Stimulated activated CD4-positive, alpha-beta T cell treated with anti-CD3 and anti-CD28 coated beads, TNF-alpha, amount 100 ng/mL, for 1 hour (primary cell): Measurements from ENCODE around the gene MYH6.

Experiments
- DNase-seq, 3 donors: peaks; one replicate each; pipeline ENCODE4 v3.0.0-alpha.2; 2020; ENCODE audit warnings: low read depth in 3 of 3, low spot score in 1 of 3

Gene MYH6

GRCh38 chr14:23359722-23360447 is 48.2 kb downstream of the MYH6 start:
- DNase-seq: no peak

DNA sequence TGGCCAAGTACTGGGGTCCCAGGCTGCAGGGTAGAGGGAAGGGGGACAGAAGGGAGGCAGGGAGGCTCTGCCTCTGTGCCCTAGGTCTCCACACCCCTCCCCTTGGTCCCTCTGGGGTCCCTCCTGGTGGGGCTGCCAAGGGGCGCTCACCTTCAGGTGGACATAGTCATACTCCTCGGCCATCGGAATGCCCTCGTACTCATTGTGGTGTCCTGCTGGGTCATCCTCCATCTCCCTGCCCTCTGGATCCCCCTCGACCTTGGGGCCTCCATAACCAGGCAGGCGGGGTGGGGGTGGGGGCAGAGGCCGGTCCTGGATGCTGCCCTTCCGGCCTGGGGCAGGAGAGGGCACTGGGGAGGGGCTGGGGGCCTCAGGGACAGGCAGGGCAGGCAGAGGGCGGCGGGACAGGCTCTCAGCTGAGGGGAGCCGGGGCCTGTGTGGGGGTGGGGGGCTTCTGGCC is 48.9 kb downstream of the MYH6 start:
- no peak for DNase-seq

GRCh38 chr14:23358553-23359166 is 49.4 kb downstream of the MYH6 start:
- DNase-seq: no peak

DNA sequence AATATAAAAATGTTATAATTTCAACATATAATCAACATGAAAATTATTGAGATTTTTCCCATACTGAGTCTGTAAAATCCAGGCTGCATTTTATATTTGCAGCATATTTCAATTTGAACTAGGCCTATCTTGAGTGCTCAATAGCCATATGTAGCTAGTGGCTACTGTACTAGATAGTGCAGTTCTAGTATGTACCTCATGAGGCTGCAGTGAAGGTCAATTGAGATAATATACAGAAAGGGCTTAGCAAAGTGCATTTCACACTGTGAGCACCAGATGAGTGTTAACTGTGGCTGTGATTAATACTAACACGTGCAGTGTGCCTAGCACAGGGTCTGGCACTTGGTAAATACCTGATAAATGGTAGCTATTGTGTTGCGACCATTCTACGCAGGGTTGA is 50.0 kb downstream of the MYH6 start:
- DNase-seq: no peak

GRCh38 chr14:23357261-23357660 is 50.8 kb downstream of the MYH6 start:
- no peak for DNase-seq

- DNase-seq: no peak
Measured at GRCh38 chr14:23356662-23357061, 51.4 kb downstream of the MYH6 start.

DNA sequence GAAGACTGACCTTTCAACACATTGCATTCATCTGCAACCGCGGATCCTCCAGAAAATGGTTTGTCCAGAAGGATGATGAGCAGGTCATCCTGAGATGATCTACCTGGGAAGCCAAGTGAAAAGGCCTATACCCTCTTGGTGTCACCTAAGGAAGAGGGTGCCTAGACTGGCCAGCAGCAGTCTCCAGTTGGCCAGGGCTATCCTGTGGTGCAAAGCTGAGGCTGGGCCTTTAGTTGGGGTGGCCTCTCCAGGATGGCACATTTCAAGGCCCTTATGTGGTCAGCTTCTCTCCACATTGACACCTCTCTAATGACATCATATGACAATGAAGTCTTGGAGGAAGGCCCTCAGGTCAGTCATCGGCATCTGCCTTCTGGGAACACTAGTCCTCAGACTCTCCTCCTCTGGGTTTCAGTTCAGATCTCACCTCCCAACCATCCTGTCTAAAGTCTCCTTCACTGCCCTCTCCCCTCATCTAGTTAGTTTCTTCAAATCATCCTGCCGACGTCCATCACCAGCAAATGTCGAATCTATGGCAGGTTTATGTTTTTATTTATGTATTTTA is 52.1 kb downstream of the MYH6 start:
- no peak for DNase-seq

DNA sequence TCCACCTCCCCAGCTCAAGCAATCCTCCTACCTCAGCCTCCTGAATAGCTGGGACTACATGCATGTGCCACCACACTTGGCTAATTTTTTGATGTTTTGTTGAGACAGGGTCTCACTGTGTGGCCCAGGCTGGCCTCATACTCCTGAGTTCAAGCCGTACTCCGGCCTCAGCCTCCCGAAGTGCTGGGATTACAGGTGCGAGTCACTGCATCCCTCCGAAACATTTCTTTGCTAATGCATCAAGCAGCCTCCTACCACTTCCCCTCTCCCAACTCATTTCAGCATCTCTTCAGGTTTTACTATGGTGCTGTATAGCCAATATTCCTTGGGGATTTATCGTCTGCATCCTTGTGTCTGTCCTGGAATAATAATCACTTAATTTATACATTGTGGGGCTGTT is 53.1 kb downstream of the MYH6 start:
- DNase-seq: no peak

- no peak for DNase-seq
Measured at GRCh38 chr14:23353433-23353780, 54.7 kb downstream of the MYH6 start.

DNA sequence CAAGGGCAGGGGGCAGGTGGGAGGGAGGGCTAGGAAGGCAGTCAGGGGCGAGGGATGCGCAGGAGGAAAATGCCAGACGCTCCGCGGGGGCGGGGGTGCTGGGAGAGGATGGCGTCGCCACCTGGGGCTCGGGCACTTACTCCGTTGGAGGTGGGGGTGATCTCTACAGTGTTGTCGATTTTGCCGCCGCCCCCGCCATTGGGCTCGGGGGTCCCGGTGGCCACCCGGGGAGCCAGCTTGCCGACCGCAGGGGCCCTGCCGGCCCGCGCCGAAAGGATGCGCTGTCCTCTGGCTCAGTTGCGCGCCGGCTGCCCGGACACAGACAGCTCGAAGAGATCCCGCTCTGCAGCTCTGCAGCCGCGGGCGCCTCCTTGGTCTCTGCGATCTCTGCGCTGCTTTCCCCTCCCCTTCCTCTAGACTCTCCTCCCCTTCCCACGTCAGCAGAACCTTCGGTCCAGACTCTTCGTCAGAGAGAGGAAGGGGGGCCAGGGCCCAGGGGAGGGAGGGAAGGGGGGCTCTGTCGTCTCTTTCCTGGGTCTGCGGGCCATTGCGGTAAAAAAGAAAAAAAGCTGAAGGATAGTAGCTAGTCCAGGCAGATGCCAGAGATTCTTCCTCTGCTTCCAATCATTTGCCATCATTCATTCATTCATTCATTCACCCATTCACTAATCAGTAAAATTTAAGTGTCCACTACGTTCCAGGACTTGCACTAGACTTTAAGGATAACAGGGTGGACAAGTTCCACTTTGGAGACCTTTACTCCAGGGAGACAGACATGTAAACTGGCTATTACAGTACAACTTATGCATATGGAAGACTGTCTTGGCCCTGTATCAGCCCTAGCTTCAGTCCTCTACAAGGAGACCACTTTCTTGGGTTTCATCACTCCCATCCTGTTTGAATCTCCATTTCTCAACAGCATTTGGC is 55.3 kb downstream of the MYH6 start, which contains the start of gene SLC22A17:
Gene SLC22A17, minus strand, starts transcription at position 382 of the 927 bp plus-strand sequence.
- peak in 2 of 3 donors; percentile 13 to 36 for DNase-seq

DNA sequence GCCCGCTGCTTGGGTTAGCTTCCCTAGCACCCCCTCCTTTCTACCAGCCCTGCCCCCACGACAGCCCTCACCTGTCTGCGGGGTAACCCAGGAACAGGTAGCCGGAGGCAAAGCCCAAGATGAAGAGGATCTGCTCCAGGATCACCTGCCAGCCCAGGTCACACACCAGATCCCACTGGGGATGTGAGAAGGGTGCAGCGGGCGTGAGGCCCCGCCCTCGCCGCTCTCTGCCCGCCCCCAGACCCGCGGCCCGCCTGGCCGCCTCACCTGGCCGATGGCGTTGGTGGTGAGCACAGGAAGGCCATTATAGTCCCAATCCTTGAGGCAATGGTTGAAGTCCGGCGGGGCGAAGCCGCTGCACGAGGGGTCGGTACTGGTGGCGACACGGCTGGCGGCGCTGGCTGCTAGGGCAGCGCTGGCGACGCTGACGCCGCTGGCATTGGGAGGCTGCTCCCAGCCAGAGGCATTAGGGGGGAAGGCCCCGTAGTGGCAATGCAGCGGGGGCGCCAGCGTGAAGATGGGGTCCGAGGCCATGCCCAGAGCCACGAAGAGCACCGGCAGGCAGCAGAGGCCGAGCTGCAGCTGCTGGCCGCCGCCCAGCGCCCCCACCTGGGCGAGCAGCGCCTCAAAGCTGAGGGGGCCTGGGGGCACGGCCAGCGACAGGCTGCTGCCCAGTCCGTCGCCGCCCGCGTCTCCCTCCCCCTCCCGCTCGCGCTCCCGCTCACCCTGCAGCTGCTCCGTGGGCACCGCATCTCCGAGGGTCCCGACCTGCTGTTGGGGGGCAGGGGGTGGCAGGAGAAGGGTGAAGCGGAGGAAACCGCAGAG is 56.2 kb downstream of the MYH6 start:
- no peak for DNase-seq

GRCh38 chr14:23349156-23349845 is 58.8 kb downstream of the MYH6 start:
- no peak for DNase-seq

- no peak for DNase-seq
Measured at GRCh38 chr14:23348297-23348655, 59.8 kb downstream of the MYH6 start.

- no peak for DNase-seq
Measured at GRCh38 chr14:23347406-23348296, 60.4 kb downstream of the MYH6 start.

DNA sequence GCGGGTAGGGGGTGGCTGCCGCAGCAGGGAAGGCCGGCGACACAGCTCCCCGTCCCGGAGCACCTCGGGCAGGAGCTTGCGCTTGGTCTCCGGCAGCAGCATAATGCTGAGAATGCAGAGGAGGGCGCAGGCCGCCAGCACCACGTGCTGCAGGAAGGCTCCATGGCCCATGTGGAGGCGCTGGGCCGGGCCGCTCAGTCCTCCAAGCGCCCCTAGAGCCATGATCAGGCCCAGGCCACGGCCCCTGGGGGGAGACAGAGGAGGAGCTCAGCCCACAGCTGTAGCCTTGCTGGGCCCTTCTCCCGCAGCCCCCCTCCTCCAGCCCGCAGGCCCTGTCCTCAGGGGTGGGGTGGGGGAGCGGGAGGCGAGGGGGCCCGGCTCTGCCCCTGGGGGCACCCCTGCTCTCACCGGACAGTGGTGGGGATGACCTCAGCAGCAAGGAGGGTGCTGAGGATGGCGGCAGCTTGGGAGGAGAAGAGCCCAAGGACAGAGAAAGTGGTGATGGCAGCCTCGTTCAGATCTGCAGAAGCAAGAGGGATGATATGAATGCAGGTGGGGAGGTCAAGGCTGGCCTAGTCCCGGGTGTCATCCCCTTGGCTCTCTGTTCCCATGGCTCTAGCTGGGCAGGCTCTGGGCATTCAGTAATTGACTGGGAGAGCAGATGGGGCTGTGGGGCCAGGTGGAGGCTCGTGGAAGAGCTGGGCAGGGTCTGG is 61.2 kb downstream of the MYH6 start:
- DNase-seq: no peak

DNA sequence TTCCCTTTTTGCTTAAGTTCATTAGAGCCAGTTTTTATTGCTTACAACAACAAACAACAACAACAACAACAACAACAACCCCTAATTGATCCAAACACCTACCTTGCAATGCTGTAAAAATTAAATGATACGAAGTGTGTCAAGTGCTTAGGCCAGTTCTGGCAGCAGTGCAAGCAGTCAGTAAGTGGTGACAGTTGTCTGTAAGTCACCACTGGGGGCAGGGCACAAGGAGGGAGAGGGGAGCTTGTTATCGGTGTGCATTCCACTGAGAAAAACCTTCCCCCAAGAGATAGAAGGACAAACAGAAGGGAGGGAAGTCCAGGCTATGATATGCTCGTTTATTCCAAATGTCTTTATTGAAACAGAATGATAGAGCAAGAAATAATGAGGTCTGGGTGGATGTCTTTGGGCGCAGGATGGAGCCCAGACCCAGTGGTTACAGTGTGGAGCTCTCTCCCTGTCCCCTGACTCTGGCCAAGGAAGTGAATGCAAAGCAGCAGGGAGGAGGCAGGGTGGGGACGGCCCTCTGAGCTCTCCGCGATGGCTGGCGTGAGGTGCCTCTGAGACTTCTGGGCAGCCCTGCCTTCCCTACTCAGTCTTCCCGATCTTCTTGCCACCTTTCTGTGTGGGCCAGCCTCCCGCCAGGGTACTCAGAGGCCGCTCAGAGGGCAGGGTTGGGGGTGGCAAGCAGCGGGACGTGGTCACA is 61.9 kb downstream of the MYH6 start:
- DNase-seq: no peak

DNA sequence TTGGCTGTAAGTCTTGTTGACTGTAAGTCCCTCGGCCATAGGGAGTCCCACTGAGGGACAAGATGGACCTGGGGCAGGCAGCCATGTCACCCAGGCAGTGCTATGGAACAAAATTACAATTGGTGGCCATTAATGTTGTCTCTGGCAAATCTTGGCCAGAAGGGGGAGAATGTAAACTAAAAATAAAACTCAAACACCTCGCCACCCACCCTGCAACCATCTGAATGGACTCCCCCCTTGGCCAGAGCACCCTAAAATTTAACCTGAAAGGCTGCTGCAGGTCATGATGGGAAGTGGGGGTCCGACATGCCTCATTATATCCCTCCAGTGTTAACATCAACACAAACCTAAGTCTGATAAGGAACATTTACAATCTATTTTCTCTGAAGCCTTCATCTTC is 63.6 kb downstream of the MYH6 start:
- DNase-seq: no peak
